ENCODE measurements around the gene WDFY3.

- TF ChIP-seq CTCF (IDR thresholded peaks at IDR 0.05; ENCODE audit: insufficient read depth, low read length, poor library complexity, severe bottlenecking) = no peak
- no peak for TF ChIP-seq EZH2phosphoT487 (conservative IDR thresholded peaks at IDR 0.05; ENCODE audit: low read length)
These were observed 34.0 kb downstream of the WDFY3 start for GRCh38 chr4:84932462-84932861.

Measured in SU-DHL-6 (cell line).